ENCODE data around the gene LTN1.
"Not testable (repeated sequence)": the region's sequence is repeated elsewhere in the genome, so short reads cannot be mapped to it uniquely, and the experiment has no call there.

LTN1 gene

GRCh38 chr21:28992526-28993292 lies at the start of gene LTN1:
TSS of gene LTN1 (minus strand) at chr21:28992877. CDS start at chr21:28992805, 72 bp downstream.
- in situ Hi-C loops (cut with HindIII; ENCODE audit: low sequenced_read_pairs), result no loop called here

- in situ Hi-C loops (cut with HindIII; ENCODE audit: low sequenced_read_pairs), result no loop called here
Observed at GRCh38 chr21:29034678-29035077, 42.0 kb upstream of the LTN1 start.

DNA sequence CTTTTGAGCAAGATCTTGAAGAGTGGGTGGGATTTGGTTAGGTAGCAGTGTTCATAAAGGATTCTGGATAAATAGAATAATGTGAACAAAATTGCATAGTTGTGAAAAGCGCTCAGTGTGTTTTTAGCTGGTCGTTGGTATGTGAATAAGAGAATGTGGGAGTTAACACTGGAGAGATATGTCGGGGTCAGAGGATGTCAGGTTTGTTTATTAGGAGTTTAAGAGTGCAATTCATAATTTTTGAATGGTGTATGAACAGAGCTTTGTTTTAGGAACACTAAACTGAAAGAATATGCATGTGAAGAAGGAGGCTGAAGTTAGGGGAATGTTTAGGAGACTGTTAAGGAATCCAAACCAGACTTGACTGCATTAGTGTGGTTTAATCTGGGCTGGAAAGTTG lies 41.2 kb upstream of the LTN1 start:
- in situ Hi-C loops (cut with HindIII; ENCODE audit: low sequenced_read_pairs), result no loop called here

GRCh38 chr21:29033301-29033700 lies 40.6 kb upstream of the LTN1 start:
- in situ Hi-C loops (cut with HindIII; ENCODE audit: low sequenced_read_pairs), result no loop called here

DNA sequence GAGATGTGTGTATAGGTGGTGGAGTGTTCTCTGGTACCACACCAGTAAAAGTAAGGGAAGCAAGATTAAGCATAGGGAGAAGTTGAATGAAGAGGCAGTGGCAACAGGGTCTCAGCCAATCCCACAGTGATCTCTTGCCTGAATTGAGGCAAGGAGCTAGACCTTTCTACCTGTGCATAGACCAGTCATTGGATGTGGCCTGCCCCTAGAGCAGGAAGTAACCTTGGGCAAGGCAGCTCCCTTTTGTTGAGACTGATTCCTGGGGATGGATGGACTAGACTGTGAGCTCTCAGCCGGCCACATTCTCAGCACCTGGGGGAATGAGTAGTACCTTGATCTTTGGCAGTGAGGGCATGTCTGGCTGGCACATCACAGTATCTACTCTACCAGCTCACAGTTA lies 38.2 kb upstream of the LTN1 start:
- in situ Hi-C loops (cut with HindIII; ENCODE audit: low sequenced_read_pairs), result no loop called here

DNA sequence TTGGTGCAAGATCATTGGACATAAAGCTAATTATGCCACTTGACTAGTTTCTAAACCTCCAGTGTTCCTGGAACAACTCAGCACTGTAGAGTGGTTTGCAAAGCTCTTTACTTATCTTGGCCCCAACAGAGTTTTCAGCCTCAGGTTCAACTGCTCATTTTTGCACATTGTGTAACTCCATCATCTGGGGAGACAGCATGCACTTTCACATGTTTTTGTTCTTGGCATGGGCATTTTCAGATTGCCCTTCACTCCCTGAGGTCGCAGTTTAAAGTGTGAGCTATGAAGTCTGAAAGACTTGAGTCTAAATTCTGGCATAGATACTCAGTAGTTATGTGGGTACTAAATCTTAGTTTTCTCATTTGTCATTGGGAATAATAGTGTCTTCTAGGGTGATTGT lies 36.8 kb upstream of the LTN1 start:
- in situ Hi-C loops (cut with HindIII; ENCODE audit: low sequenced_read_pairs), result no loop called here

DNA sequence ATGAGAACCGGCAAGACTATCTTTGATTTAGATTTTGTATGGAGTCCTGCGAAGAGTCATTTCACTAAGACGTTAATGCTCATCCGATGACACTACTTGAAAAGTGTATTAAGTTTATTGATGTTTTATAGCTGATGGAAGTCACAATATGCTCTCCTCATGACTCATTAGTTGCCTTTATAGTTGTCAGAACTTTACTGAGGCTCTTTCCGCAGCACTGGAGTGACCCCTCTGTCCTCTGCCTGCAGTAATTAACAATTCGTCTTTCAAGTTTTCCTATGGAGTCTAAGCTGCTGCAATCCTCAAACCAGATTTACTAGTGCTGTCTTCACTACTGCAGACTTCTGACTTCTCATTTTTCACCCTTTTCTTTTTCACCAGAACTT lies 32.6 kb upstream of the LTN1 start:
- in situ Hi-C loops (cut with HindIII; ENCODE audit: low sequenced_read_pairs), result no loop called here

DNA sequence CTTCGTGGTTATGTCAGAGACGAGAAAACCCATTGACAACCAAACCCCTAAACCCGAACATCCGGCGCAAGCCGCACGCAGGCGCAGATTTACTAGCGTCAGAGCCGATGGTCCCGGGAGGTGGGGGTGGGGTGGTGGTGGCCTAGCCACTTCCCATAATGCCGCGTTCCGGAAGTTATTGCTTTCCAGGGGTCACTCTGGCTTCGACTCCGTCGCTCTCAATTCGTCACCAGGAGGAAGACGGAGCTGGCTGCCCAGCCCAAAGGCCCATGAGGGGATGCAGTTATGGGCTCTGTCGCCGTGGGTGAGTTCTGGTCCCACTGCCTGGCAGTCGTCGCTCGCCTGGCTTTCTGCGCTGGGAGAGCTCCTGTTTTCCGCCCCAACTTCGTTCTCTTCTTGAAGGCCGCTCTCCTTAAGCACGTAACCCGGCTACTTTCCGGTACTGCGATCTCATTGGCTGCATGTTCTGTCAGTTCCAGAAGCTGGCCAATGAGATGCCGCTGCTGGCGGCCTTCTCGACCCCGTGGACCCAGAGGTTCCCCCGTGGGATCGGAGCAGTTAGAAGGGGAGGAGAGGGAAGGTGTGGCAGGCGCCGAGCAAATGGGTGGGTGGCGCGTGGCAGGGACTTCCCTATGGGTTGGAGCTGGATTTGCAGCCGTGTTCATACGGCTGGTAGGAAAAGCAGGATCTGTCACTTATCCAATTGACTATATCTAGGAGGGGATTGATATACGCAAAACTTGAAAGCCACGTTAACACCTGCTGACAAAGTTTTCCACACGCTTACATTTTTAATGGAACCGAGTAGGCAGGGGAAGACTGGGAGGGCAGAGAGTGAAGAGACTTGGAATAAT lies 32.0 kb upstream of the LTN1 start, which contains the start of gene USP16:
TSS of gene USP16 (plus strand) at position 195 of the 854 bp plus-strand sequence. CDS start 3,246 bp downstream, outside the sequence.
- in situ Hi-C loops (cut with HindIII; ENCODE audit: low sequenced_read_pairs), result no loop called here

DNA sequence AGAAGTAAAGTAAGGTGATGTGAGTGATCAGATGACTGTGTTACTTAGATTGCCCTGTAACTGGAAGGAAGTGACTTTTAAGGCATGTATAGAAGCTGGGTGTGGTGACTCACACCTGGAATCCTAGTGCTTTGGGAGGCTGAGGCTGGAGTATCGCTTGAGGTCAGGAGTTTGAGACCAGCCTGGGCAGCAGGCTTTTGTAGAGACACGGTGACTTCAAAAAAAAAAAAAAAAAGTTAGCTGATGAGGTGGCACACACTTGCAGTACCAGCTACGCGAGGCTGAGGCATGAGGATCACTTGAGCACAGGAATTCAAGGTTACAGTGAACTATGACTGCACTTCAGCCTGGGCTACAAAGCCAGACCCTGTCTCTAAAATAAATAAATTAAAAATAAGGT lies 29.5 kb upstream of the LTN1 start:
- in situ Hi-C loops (cut with HindIII; ENCODE audit: low sequenced_read_pairs), result no loop called here

- in situ Hi-C loops (cut with HindIII; ENCODE audit: low sequenced_read_pairs), result no loop called here
Observed at GRCh38 chr21:29018540-29018939, 25.9 kb upstream of the LTN1 start.

DNA sequence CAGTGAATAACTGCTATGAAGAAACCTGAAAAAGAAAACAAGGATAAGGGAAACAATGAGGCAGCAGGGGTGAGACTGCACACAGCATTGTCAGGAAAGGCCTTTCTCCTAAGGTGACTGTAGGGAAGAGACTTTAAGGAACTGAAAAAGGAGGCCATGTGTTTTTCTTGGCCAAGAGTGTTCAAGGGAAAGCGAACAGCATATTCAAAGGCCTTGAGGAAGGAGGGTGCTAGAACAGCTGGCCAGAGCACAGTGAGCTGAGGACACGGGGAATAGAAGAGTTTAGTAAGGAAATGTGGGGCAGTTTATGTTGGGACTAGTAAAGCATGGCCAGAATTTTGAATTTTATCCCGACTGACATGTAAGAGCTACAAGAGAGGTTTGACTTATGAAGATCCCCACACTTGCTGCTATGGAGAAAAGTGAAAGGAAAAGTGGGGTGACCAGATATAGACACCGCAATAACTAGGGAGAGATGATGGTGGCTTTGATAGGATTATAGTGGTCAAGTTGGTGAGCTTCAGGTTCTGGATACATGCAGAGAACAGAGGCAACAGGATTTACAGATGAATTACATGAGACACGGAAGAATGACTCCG lies 25.1 kb upstream of the LTN1 start:
- in situ Hi-C loops (cut with HindIII; ENCODE audit: low sequenced_read_pairs), result no loop called here

DNA sequence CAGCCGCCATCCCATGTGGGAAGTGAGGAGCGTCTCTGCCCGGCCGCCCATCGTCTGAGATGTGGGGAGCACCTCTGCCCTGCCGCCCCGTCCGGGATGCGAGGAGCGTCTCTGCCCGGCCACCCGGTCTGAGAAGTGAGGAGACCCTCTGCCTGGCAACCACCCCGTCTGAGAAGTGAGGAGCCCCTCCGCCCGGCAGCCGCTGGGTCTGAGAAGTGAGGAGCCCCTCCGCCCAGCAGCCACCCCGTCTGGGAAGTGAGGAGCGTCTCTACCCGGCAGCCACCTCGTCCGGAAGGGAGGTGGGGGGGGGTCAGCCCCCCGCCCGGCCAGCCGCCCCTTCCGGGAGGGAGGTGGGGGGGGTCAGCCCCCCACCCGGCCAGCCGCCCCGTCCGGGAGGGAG lies 18.6 kb upstream of the LTN1 start:
- in situ Hi-C loops (cut with HindIII; ENCODE audit: low sequenced_read_pairs), result not testable (repeated sequence)

GRCh38 chr21:29008367-29008766 lies 15.7 kb upstream of the LTN1 start:
- in situ Hi-C loops (cut with HindIII; ENCODE audit: low sequenced_read_pairs), result no loop called here

- in situ Hi-C loops (cut with HindIII; ENCODE audit: low sequenced_read_pairs), result no loop called here
Observed at GRCh38 chr21:29007810-29008209, 15.1 kb upstream of the LTN1 start.

GRCh38 chr21:29007135-29007534 lies 14.5 kb upstream of the LTN1 start:
- in situ Hi-C loops (cut with HindIII; ENCODE audit: low sequenced_read_pairs), result no loop called here

DNA sequence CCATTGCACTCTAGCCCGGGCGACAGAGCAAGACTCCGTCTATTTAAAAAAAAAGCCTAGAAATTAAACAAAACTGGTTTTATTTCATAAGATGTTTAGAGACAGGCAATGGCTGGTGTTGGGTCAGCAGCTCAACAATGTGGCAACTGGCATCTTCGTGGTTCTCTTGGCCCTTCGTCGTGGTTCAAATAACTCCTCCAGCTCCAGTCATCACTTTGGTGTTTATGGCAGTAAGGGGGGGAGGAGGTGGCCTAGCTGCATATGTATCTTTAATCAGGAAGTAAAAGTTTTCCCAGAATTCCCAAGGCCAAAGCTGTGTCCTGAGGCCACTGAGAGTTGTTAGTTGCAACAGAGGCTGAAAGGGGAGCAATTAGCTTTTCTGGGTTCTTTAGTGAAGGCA lies 13.0 kb upstream of the LTN1 start:
- in situ Hi-C loops (cut with HindIII; ENCODE audit: low sequenced_read_pairs), result no loop called here

DNA sequence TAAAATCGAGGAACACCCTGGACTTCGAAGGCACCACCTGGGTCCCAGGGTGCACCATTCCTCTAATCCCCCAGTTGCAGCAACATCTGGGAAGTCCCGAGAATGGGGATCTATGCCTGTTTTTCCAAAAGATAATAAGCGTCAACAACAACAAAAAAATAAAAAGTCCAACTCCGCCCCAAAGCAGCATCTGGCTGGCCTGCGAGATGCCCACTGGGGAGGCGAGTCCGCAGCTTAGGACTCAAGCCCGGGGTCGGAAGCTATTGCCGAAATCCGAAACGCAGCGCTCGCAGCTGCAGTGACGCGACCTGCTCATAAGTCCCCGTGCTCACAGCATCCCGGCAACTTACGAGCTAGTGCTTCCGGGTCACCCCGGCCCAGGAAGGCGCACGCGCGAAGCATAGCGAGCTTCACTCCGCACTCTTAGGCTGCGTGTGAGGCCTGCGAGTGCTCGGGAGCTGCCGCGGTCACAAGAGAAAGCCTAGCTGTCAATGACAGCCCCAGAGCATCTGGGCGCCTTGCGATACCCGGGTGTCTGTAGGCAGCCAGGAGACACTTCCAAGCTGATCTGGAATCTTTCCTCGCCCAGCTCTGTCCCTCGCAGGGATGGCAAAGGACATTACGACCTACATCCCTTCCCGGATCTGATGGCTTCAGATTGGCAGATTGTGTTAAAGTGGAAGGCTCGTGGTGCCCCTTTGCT lies 9.9 kb upstream of the LTN1 start:
- in situ Hi-C loops (cut with HindIII; ENCODE audit: low sequenced_read_pairs), result no loop called here

GRCh38 chr21:28993293-28993629 lies 584 bp upstream of the LTN1 start:
- in situ Hi-C loops (cut with HindIII; ENCODE audit: low sequenced_read_pairs), result no loop called here

GRCh38 chr21:28991861-28992525 lies 684 bp downstream of the LTN1 start:
- in situ Hi-C loops (cut with HindIII; ENCODE audit: low sequenced_read_pairs), result no loop called here

DNA sequence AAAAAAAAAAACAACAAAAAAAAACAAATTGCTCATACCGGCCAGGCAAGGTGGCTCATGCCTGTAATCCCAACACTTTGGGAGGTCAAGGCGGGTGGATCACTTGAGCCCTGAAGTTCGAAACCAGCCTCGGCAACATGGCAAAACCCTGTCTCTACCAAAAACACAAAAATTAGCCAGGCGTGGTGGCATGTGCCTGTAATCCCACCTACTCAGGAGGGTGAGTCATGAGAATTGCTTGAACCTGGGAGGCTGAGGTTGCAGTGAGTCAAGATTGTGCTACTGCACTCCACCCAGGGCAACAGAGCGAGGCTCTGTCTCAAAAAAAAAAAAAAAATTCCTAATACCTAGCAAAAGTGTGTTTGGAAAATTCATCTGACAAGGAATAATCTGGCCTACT lies 4.5 kb downstream of the LTN1 start:
- in situ Hi-C loops (cut with HindIII; ENCODE audit: low sequenced_read_pairs), result not testable (repeated sequence)

DNA sequence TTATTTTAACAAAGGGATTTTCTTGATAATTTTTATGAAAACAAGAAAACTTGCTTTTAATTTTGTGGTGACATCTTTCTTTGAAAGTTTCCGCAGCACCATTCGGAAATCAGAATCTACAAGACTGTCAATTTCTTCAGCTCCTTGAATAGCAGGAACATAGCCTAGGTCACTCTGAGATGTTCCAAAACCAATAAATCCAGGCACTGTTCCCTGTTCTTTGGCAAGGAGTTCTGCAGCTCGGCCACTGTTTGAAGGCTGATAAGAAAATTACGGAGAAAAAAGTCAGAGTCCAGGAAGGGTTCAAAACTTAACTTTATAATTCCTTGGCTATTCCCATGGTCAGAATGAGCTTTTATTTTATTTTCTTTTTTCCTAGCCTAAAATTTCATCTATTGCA lies 6.0 kb downstream of the LTN1 start:
- in situ Hi-C loops (cut with HindIII; ENCODE audit: low sequenced_read_pairs), result no loop called here
